Adipocyte (in vitro differentiated cells): ENCODE results near the gene CDK6.

Experiments
- DNase-seq: peaks from one replicate; pipeline ENCODE4 v3.0.0-alpha.2; 2015; ENCODE audit warnings: low read depth
- H3K27me3 ChIP-seq: replicated peaks from 2 replicates; pipeline ENCODE4 v1.7.0; 2013; ENCODE audit warnings: mild to moderate bottlenecking, low read length, moderate library complexity; ENCODE audit not compliant: control insufficient read depth, insufficient read depth
- H3K36me3 ChIP-seq: 2 replicates; pipeline ENCODE4 v1.7.0; 2013; ENCODE audit warnings: low read length, mild to moderate bottlenecking, moderate library complexity; ENCODE audit not compliant: control insufficient read depth, insufficient read depth, severe bottlenecking
- H3K4me1 ChIP-seq: 2 replicates; pipeline ENCODE4 v1.7.0; 2013; ENCODE audit warnings: mild to moderate bottlenecking, low read length, moderate library complexity; ENCODE audit not compliant: control insufficient read depth, insufficient read depth
- H3K4me3 ChIP-seq: 2 replicates; pipeline ENCODE4 v1.7.0; 2013; ENCODE audit warnings: mild to moderate bottlenecking, low read length, moderate library complexity
- H3K9ac ChIP-seq: 2 replicates; pipeline ENCODE4 v1.7.0; 2013; ENCODE audit warnings: mild to moderate bottlenecking, low read length, moderate library complexity
- H3K9me3 ChIP-seq: 2 replicates; pipeline ENCODE4 v1.7.0; 2013; ENCODE audit warnings: mild to moderate bottlenecking, low read length, moderate library complexity; ENCODE audit not compliant: control insufficient read depth

The CDK6 gene

GRCh38 chr7:92594746-92595145 lies 241.6 kb downstream of the CDK6 start:
- H3K27me3 ChIP-seq, result no peaks in the 10 kb centered on the region

GRCh38 chr7:92590711-92591310 lies 245.6 kb downstream of the CDK6 start:
- Histone ChIP-seq H3K4me3 (peak overlapping the region; percentile 95), H3K27me3 (no peaks in the 10 kb centered on the region), H3K9ac (peak overlapping the region; percentile 94), H3K4me1 (peaks cover 32% of the 10 kb centered on the region), H3K36me3 (no peaks in the 10 kb centered on the region), H3K9me3 (no peaks in the 10 kb centered on the region)
- no peak for DNase-seq

More at GRCh38 chr7:92594746-92595145, 241.6 kb downstream of the CDK6 start:
- DNase-seq, result no peak
- H3K36me3 ChIP-seq, result no peaks in the 10 kb centered on the region
- peaks cover 6% of the 10 kb centered on the region for H3K4me1 ChIP-seq
- no peak overlapping the region for H3K9ac ChIP-seq
- H3K4me3 ChIP-seq, result no peak overlapping the region
- no peaks in the 10 kb centered on the region for H3K9me3 ChIP-seq

GRCh38 chr7:92589056-92589455 lies 247.3 kb downstream of the CDK6 start:
- DNase-seq, result no peak
- H3K27me3 ChIP-seq, result no peaks in the 10 kb centered on the region
- no peaks in the 10 kb centered on the region for H3K36me3 ChIP-seq
- H3K9me3 ChIP-seq, result no peaks in the 10 kb centered on the region
- peak overlapping the region; percentile 95 for H3K4me3 ChIP-seq
- H3K4me1 ChIP-seq, result peaks cover 35% of the 10 kb centered on the region
- peak overlapping the region; percentile 94 for H3K9ac ChIP-seq

GRCh38 chr7:92588561-92588960 lies 247.8 kb downstream of the CDK6 start:
- H3K36me3 ChIP-seq, result no peaks in the 10 kb centered on the region
- peaks cover 35% of the 10 kb centered on the region for H3K4me1 ChIP-seq
- peak overlapping the region; percentile 95 for H3K4me3 ChIP-seq
- no peaks in the 10 kb centered on the region for H3K27me3 ChIP-seq
- DNase-seq, result no peak
- no peaks in the 10 kb centered on the region for H3K9me3 ChIP-seq
- H3K9ac ChIP-seq, result peak overlapping the region; percentile 94

GRCh38 chr7:92586841-92587240 lies 249.5 kb downstream of the CDK6 start:
- Histone ChIP-seq H3K27me3 (no peaks in the 10 kb centered on the region), H3K9ac (peak overlapping the region; percentile 10), H3K36me3 (no peaks in the 10 kb centered on the region), H3K4me3 (peak overlapping the region; percentile 21), H3K9me3 (no peaks in the 10 kb centered on the region), H3K4me1 (peaks cover 35% of the 10 kb centered on the region)
- DNase-seq, result no peak

GRCh38 chr7:92586403-92586802 lies 250.0 kb downstream of the CDK6 start:
- Histone ChIP-seq H3K4me1 (peaks cover 35% of the 10 kb centered on the region), H3K9me3 (no peaks in the 10 kb centered on the region), H3K9ac (peak overlapping the region; percentile 18), H3K27me3 (no peaks in the 10 kb centered on the region), H3K36me3 (no peaks in the 10 kb centered on the region), H3K4me3 (peak overlapping the region; percentile 35)
- DNase-seq, result peak; percentile 68

- no peak for DNase-seq
- H3K4me3 ChIP-seq, result no peak overlapping the region
Observed at GRCh38 chr7:92584953-92585352, 251.4 kb downstream of the CDK6 start.

GRCh38 chr7:92582948-92583347 lies 253.4 kb downstream of the CDK6 start:
- DNase-seq, result no peak
- Histone ChIP-seq H3K27me3 (no peaks in the 10 kb centered on the region), H3K4me1 (peaks cover 26% of the 10 kb centered on the region), H3K9me3 (no peaks in the 10 kb centered on the region), H3K9ac (no peak overlapping the region), H3K4me3 (no peak overlapping the region), H3K36me3 (peaks cover 29% of the 10 kb centered on the region)

More at GRCh38 chr7:92584953-92585352, 251.4 kb downstream of the CDK6 start:
- H3K9ac ChIP-seq, result no peak overlapping the region
- H3K4me1 ChIP-seq, result peaks cover 40% of the 10 kb centered on the region
- no peaks in the 10 kb centered on the region for H3K9me3 ChIP-seq
- no peaks in the 10 kb centered on the region for H3K27me3 ChIP-seq
- peaks cover 9% of the 10 kb centered on the region for H3K36me3 ChIP-seq

- no peak overlapping the region for H3K9ac ChIP-seq
- H3K27me3 ChIP-seq, result no peaks in the 10 kb centered on the region
- H3K4me1 ChIP-seq, result peaks cover 4% of the 10 kb centered on the region
- peaks cover 92% of the 10 kb centered on the region for H3K36me3 ChIP-seq
- H3K9me3 ChIP-seq, result no peaks in the 10 kb centered on the region
- no peak for DNase-seq
- H3K4me3 ChIP-seq, result no peak overlapping the region
Observed at GRCh38 chr7:92576296-92576695, 260.1 kb downstream of the CDK6 start.

GRCh38 chr7:92569137-92569536 lies 267.2 kb downstream of the CDK6 start:
- Histone ChIP-seq H3K9ac (no peak overlapping the region), H3K4me3 (no peak overlapping the region), H3K27me3 (no peaks in the 10 kb centered on the region), H3K9me3 (no peaks in the 10 kb centered on the region), H3K36me3 (peaks cover 85% of the 10 kb centered on the region), H3K4me1 (peaks cover 9% of the 10 kb centered on the region)
- no peak for DNase-seq

GRCh38 chr7:92567460-92567859 lies 268.9 kb downstream of the CDK6 start:
- H3K4me1 ChIP-seq, result peaks cover 9% of the 10 kb centered on the region
- H3K4me3 ChIP-seq, result no peak overlapping the region
- H3K36me3 ChIP-seq, result peaks cover 86% of the 10 kb centered on the region
- no peaks in the 10 kb centered on the region for H3K27me3 ChIP-seq
- no peak for DNase-seq
- H3K9me3 ChIP-seq, result no peaks in the 10 kb centered on the region
- no peak overlapping the region for H3K9ac ChIP-seq

GRCh38 chr7:92563345-92563744 lies 273.0 kb downstream of the CDK6 start:
- Histone ChIP-seq H3K4me1 (no peaks in the 10 kb centered on the region), H3K4me3 (no peak overlapping the region), H3K9me3 (no peaks in the 10 kb centered on the region), H3K9ac (no peak overlapping the region), H3K27me3 (no peaks in the 10 kb centered on the region), H3K36me3 (peaks cover 79% of the 10 kb centered on the region)
- DNase-seq, result no peak
